Stomach (tissue), 9 donors: ENCODE measurements around the gene DNAH6. TPM values are rescaled to one million over a fixed set of nuclear protein-coding genes. Genes with fewer than 3 reads are reported as not detected.

Experiments used
- DNase-seq, 2 donors: peaks; one replicate each; pipeline versions ENCODE4 v3.0.0 to v3.0.0-alpha.2; 2013 to 2019
- H3K27ac ChIP-seq, 5 donors: fragments of 200-600 bp in 4 of 5; sonication (generic) in 4 of 5; one replicate each; pipeline ENCODE4 v1.5.1; 2013 to 2019; ENCODE audit warnings: mild to moderate bottlenecking in 1 of 5, moderate library complexity in 1 of 5
- H3K27me3 ChIP-seq, 3 donors: fragments of 200-600 bp; sonication (generic); one replicate each; pipeline ENCODE4 v1.5.1; 2017 to 2019; ENCODE audit warnings: mixed run types in 1 of 3
- H3K36me3 ChIP-seq, 4 donors: fragments of 200-600 bp; sonication (generic); 1 replicate in 3 of 4; 2 replicates in 1 of 4; pipeline ENCODE4 v1.5.1; 2016 to 2019
- H3K4me1 ChIP-seq, 4 donors: fragments of 200-600 bp; sonication (generic); one replicate each; pipeline ENCODE4 v1.5.1; 2016 to 2019
- H3K4me3 ChIP-seq, 4 donors: fragments of 200-600 bp; sonication (generic) in 3 of 4; one replicate each; pipeline ENCODE4 v1.5.1; 2016 to 2019; ENCODE audit warnings: mild to moderate bottlenecking in 1 of 4
- H3K9me3 ChIP-seq, 4 donors: fragments of 200-600 bp; sonication (generic); one replicate each; pipeline ENCODE4 v1.5.1; 2016 to 2019
- EP300 ChIP-seq: sonication (generic); formaldehyde crosslinking; IDR thresholded peaks from one replicate; pipeline ENCODE4 v1.6.1; 2017; ENCODE audit warnings: antibody characterized with exemption
- POLR2A ChIP-seq, 4 donors: fragments of 450-650 bp; IDR thresholded peaks; one replicate each; pipeline ENCODE4 v1.6.1; 2016; ENCODE audit warnings: antibody characterized with exemption in 4 of 4, control low read depth in 2 of 4, mild to moderate bottlenecking in 1 of 4, moderate library complexity in 1 of 4
- POLR2AphosphoS5 ChIP-seq, 3 donors: sonication (generic); formaldehyde crosslinking; IDR thresholded peaks; one replicate each; pipeline ENCODE4 v1.6.1; 2016; ENCODE audit warnings: antibody characterized with exemption in 3 of 3
- WGBS, 5 donors: extraction: QIAGEN DNeasy Blood & Tissue Kit in 3 of 5; methylation state at CpG; one replicate each; pipeline versions ENCODE4 v1.1.5 to v1.1.7; 2013 to 2018; 5-methylcytosine and 5-hydroxymethylcytosine counted together
- intact Hi-C: fragments of 100-400 bp; cut with DNase I; formaldehyde crosslinking; loops from one replicate; pipeline ENCODE4 v1.15.1; 2023; ENCODE audit warnings: low total_unique reads
- polyA plus RNA-seq, 3 donors: library from polyadenylated mRNA; stranded (reverse); fragments of 200-250 nt; gene quantifications; one replicate each; pipeline ENCODE4 v1.2.3, GENCODE V29; 2013
- total RNA-seq, 5 donors: library from RNA; depleted of rRNA; stranded (reverse); fragments of >200 nt; gene quantifications; one replicate each; pipeline versions ENCODE4 v1.1.0 to v1.2.3, GENCODE V29; 2014 to 2016
- TF ChIP-seq, protein P1 (sequence below), 7 experiments: fragments of 450-650 bp in 4 of 7; fragments of 200-600 bp in 3 of 7; sonication (generic) in 3 of 7; IDR thresholded peaks; one replicate each; pipeline ENCODE4 v1.5.1; 2016 to 2019; ENCODE audit warnings: antibody characterized with exemption in 7 of 7, control low read depth in 2 of 7, mild to moderate bottlenecking in 1 of 7
- donor health status: healthy with polysubstance abuse.
- donor health status: Bipolar disorder and iron deficiency.
- donor health status: healthy.

DNAH6 gene
- total and polyA plus RNA-seq, 8 donors: 0.15 to 4.5 (median 0.44) TPM

DNA sequence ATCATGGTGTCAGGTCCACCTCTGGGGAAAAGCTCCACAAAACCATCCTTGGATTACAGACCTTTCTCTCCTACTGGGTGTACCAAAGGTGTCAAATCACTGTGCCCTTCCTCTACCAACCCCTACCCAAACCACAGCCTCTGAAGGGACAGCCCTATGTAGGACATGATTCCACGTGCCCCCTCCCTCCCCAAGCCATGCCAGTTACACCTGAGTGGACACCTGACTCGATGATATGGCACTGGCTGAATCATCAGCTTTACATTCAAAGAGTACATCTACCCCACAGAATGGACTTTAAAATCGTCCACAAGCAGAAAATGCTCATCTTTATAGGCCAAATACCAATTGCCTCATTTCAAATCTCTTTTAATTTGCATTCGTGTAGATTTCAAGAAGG lies 338.6 kb downstream of the DNAH6 start:
- DNase-seq: no peak
- Histone ChIP-seq H3K9me3 (peaks cover 0 to 2% (median 0%) of the 10 kb centered on the region in 4 donors), H3K27me3 (no peaks in the 10 kb centered on the region), H3K36me3 (no peaks in the 10 kb centered on the region), H3K4me3 (no peak overlapping the region), H3K27ac (no peak overlapping the region), H3K4me1 (no peaks in the 10 kb centered on the region)
- 52 to 73% (median 66%) methylated on average over 4 of the region's 4 CpGs for WGBS, 5 donors
- intact Hi-C loops: no loop called here
- TF ChIP-seq, protein P1, sequence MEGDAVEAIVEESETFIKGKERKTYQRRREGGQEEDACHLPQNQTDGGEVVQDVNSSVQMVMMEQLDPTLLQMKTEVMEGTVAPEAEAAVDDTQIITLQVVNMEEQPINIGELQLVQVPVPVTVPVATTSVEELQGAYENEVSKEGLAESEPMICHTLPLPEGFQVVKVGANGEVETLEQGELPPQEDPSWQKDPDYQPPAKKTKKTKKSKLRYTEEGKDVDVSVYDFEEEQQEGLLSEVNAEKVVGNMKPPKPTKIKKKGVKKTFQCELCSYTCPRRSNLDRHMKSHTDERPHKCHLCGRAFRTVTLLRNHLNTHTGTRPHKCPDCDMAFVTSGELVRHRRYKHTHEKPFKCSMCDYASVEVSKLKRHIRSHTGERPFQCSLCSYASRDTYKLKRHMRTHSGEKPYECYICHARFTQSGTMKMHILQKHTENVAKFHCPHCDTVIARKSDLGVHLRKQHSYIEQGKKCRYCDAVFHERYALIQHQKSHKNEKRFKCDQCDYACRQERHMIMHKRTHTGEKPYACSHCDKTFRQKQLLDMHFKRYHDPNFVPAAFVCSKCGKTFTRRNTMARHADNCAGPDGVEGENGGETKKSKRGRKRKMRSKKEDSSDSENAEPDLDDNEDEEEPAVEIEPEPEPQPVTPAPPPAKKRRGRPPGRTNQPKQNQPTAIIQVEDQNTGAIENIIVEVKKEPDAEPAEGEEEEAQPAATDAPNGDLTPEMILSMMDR (IDR thresholded peaks at IDR 0.05): no peak
- TF ChIP-seq EP300 (no peak), POLR2AphosphoS5 (IDR thresholded peaks at IDR 0.05) (no peak), POLR2A (IDR thresholded peaks at IDR 0.05) (no peak)

DNA sequence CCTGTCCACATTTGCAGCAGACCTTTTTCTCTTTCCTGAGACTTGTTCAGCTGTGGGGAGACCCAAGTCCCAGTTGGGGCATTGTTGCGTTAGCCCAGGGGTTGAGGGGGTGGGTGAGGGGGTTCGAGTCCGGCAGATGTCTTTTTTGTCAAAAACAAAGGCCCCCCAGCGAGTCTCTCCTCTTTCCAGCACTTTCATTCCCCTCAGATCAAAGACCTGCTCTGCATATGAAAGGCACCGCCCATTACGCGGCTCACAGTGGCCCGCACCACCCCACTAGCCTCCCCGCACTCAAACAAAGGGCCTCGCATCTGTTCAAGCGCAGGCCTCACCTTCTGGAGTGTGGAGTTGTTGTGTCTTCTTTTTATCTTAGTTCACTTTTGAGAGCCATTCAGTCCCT lies 339.4 kb downstream of the DNAH6 start:
- Histone ChIP-seq H3K27ac (no peak overlapping the region), H3K4me3 (no peak overlapping the region), H3K9me3 (peaks cover 0 to 2% (median 0%) of the 10 kb centered on the region in 4 donors), H3K36me3 (no peaks in the 10 kb centered on the region), H3K4me1 (no peaks in the 10 kb centered on the region), H3K27me3 (no peaks in the 10 kb centered on the region)
- WGBS, 5 donors: 41 to 54% (median 51%) methylated on average over 11 of the region's 11 CpGs
- TF ChIP-seq, protein P1 (IDR thresholded peaks at IDR 0.05): no peak
- TF ChIP-seq EP300 (no peak), POLR2AphosphoS5 (IDR thresholded peaks at IDR 0.05) (no peak), POLR2A (IDR thresholded peaks at IDR 0.05) (no peak)
- intact Hi-C loops: no loop called here
- no peak for DNase-seq

DNA sequence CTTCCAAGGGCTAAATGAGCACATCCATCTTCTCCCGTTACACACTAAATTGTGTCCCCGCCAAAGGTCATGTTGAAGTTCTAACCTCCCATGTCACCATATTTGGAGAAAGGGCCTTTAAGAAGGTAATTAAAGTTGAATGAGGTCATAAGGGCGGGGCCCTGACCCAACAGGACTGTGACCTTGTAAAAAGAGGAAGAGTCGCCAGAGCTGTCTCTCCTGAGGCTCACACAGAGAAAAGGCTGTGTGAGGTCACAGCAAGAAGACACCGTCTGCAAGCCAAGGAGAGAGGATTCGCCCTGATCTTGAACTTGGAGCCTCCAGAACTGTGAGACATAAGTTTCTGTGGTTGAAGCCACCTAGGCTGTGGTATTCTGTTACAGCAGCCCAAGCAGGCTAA lies 340.5 kb downstream of the DNAH6 start:
- H3K27me3 ChIP-seq: no peaks in the 10 kb centered on the region
- H3K27ac ChIP-seq: no peak overlapping the region
- H3K4me3 ChIP-seq: no peak overlapping the region
- DNase-seq: no peak
- peaks cover 0 to 2% (median 0%) of the 10 kb centered on the region in 4 donors for H3K9me3 ChIP-seq
- no peak for TF ChIP-seq POLR2AphosphoS5 (IDR thresholded peaks at IDR 0.05)
- no peak for TF ChIP-seq EP300
- no peak for TF ChIP-seq POLR2A (IDR thresholded peaks at IDR 0.05)
- TF ChIP-seq, protein P1 (IDR thresholded peaks at IDR 0.05): no peak
- no peaks in the 10 kb centered on the region for H3K4me1 ChIP-seq
- no peaks in the 10 kb centered on the region for H3K36me3 ChIP-seq
- WGBS, 5 donors: 82 to 83% (median 83%) methylated on average over 6 of the region's 6 CpGs
- intact Hi-C loops: no loop called here

DNA sequence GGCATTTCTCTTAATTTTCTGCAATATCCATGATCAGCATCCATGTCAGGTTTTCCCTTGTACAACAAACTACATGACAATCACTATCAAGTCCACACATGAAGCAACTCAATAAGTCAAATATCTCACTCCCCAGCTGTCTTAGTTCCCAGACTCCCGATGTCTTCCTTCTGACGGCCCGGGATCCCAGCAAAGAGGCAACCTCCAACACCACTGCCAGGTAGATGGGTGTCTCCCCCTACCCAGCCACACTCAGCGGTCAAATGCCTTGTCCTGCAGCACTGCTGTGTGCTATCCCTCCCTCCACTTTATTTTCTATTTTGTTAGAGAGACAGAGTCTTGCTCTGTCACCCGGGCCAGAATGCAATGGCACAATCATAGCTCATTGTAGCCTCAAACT lies 341.3 kb downstream of the DNAH6 start:
- Histone ChIP-seq H3K36me3 (no peaks in the 10 kb centered on the region), H3K27ac (no peak overlapping the region), H3K9me3 (peaks cover 0 to 2% (median 0%) of the 10 kb centered on the region in 4 donors), H3K4me1 (no peaks in the 10 kb centered on the region), H3K4me3 (no peak overlapping the region), H3K27me3 (no peaks in the 10 kb centered on the region)
- intact Hi-C loops: no loop called here
- 84 to 96% (median 93%) methylated on average over 5 of the region's 5 CpGs for WGBS, 5 donors
- DNase-seq: no peak
- TF ChIP-seq, protein P1 (IDR thresholded peaks at IDR 0.05): no peak
- TF ChIP-seq EP300: no peak
- no peak for TF ChIP-seq POLR2AphosphoS5 (IDR thresholded peaks at IDR 0.05)
- no peak for TF ChIP-seq POLR2A (IDR thresholded peaks at IDR 0.05)
